Stimulated activated naive CD4-positive, alpha-beta T cell (primary cell): ENCODE data around the gene HBZ.
"Not testable (repeated sequence)": the region's sequence is repeated elsewhere in the genome, so short reads cannot be mapped to it uniquely, and the experiment has no call there.

Source experiments
- DNase-seq, 6 experiments: peaks; one replicate each; lab custom pipeline; 2025; lab: John Stamatoyannopoulos, UW

Gene HBZ

GRCh38 chr16:133716-134115 is 18.7 kb upstream of the HBZ start:
- no peak for DNase-seq

- peak in 4 of 6 experiments; percentile 10 to 37 (median 26) for DNase-seq
Measured at GRCh38 chr16:138049-138417, 14.4 kb upstream of the HBZ start.

GRCh38 chr16:140175-140857 is 12.1 kb upstream of the HBZ start:
- no peak for DNase-seq

GRCh38 chr16:142405-142967 is 10.0 kb upstream of the HBZ start:
- DNase-seq, result no peak

- DNase-seq, result no peak
Measured at GRCh38 chr16:143047-143446, 9.4 kb upstream of the HBZ start.

GRCh38 chr16:143456-143855 is 9.0 kb upstream of the HBZ start:
- no peak for DNase-seq

- DNase-seq, result no peak
Measured at GRCh38 chr16:144797-145252, 7.6 kb upstream of the HBZ start.

GRCh38 chr16:146646-147045 is 5.8 kb upstream of the HBZ start:
- DNase-seq, result no peak

GRCh38 chr16:149024-149660 is 3.3 kb upstream of the HBZ start:
- no peak for DNase-seq

- not testable (repeated sequence) for DNase-seq
Measured at GRCh38 chr16:153129-153521, 681 bp downstream of the HBZ start.

- not testable (repeated sequence) for DNase-seq
Measured at GRCh38 chr16:153550-154216, 1.2 kb downstream of the HBZ start.

- no peak for DNase-seq
Measured at GRCh38 chr16:154217-155030, 2.0 kb downstream of the HBZ start.

- no peak for DNase-seq
Measured at GRCh38 chr16:155031-155398, 2.6 kb downstream of the HBZ start.

GRCh38 chr16:159136-159849 is 6.8 kb downstream of the HBZ start:
- DNase-seq, result no peak

GRCh38 chr16:160242-160641 is 7.8 kb downstream of the HBZ start:
- not testable (repeated sequence) for DNase-seq

GRCh38 chr16:160691-161190 is 8.3 kb downstream of the HBZ start:
- DNase-seq, result no peak

GRCh38 chr16:162271-162991 is 10.0 kb downstream of the HBZ start:
- no peak for DNase-seq

- DNase-seq, result not testable (repeated sequence)
Measured at GRCh38 chr16:163139-163538, 10.7 kb downstream of the HBZ start.

- DNase-seq, result not testable (repeated sequence)
Measured at GRCh38 chr16:163696-164095, 11.3 kb downstream of the HBZ start.

- DNase-seq, result not testable (repeated sequence)
Measured at GRCh38 chr16:164134-164823, 11.8 kb downstream of the HBZ start.
